GM12865 (cell line): ENCODE measurements around the gene KIFC3.

Experiments used
- DNase-seq: peaks from one replicate; pipeline ENCODE4 v3.0.0; 2010; ENCODE audit warnings: low read depth
- H3K4me3 ChIP-seq: 2 replicates; pipeline ENCODE4 v1.5.1; 2011; ENCODE audit warnings: mild to moderate bottlenecking, low read depth, low read length, control low read depth
- CTCF ChIP-seq: IDR thresholded peaks from 2 replicates; pipeline ENCODE4 v1.5.1; 2011; ENCODE audit warnings: low read length, control low read depth, low read depth, inconsistent platforms; ENCODE audit not compliant: insufficient read depth; ENCODE audit errors: missing control alignments

Gene KIFC3

DNA sequence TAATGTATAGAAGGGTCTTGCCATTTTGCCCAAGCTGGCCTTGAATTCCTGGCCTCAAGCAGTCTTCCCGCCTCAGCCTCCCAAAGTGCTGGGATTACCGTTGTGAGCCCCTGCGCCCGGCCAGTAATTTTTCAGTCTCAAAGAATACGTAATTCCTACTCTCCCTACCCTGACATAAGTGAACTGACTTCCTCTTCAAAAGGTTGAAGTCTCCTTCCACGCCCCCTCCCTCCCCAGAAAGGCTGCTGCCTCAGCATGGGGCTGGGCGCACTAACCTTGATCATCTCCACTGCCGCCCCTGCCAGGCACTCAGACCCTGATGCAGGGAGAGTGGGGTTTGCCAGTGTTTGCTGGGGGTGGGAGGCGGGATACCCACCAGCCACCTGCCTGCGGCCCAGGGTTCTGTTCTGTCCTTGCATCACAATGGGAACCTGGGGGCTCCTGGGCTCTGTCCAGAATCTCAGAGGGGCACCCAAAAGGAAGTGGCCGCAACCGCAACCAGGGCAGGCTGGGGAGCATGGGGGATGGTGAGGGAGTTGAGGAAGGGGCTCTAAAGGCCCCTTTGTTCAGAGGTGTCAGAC, 27.5 kb downstream of the KIFC3 start:
- no peak for DNase-seq
- TF ChIP-seq CTCF = no peak
- H3K4me3 ChIP-seq = no peak overlapping the region

- H3K4me3 ChIP-seq = no peak overlapping the region
- no peak for TF ChIP-seq CTCF
- no peak for DNase-seq
Observed at GRCh38 chr16:57773655-57774295, 28.5 kb downstream of the KIFC3 start.

DNA sequence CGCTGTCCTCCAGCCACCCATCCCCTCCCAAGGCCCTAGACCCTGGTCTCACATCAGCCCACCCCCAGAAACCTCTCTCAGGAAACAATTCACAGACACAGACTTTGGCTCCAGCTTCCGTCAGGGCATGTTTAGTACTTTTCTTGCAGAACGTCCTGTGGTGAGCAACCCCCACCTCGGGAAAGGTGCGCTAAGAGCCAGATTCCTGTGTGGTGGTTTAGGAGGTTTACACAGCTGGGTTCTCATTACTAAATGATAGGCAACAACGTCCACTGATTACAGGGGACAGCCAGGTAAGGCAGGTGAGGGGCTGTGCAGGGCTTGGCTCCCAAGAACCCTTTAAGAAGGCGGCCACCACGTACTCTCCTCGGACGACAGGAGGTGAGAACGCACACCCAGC, 29.3 kb downstream of the KIFC3 start:
- no peak overlapping the region for H3K4me3 ChIP-seq
- DNase-seq = no peak
- no peak for TF ChIP-seq CTCF

DNA sequence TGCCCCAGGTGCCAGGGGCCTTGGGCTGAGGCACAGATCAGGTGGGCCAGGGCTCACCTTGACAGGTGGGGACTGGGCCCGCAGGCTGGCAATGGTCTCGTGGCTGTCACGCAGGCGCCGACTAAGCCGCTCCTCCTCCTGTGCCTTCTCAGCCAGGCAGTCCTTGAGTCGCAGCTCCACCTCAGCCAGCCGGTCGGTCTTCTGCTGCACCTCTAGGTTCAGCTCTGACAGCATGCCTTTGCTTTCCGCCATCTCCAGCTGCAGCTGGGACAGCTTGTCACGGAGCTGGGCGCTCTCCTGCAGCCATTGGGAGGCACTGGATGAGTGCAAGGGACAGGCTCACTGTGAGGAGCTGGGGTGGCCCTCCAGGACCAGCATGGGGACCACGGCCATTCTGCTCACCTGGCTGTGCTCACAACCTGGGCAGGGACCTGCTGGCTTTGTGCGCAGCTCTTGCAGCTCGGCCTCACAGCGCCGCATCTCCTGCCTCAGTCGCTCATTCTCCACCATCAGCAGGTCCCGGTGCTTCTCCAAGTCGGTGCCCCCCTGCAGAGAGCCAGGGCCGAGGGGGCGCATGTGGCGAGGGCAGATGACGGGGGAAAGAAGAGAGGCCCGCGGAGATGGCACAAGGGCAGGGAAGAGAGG, 31.0 kb downstream of the KIFC3 start:
- no peak for TF ChIP-seq CTCF
- no peak for DNase-seq
- H3K4me3 ChIP-seq = no peak overlapping the region

DNA sequence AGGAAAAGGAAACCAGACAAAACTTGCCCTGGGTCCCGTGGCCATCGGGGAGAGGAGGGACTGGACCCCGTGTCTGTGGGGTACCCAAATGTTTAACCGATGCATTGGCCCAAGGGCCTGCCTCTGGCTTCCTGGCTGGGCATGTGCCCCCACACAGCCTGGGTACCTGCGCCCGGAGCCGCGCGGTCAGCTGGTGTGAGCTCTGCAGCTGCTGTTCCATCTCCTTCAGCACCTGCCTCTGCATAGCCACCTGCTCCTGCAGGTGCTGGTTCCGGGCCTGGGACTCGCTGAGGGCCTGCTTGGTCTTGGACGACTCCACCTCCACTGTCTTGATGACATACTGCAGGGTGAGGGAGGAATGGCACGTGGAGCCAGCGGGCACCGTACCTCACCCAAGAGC, 31.9 kb downstream of the KIFC3 start:
- no peak for DNase-seq
- H3K4me3 ChIP-seq = no peak overlapping the region

GRCh38 chr16:57769541-57770145, 32.6 kb downstream of the KIFC3 start:
- TF ChIP-seq CTCF = no peak
- DNase-seq = no peak
- no peak overlapping the region for H3K4me3 ChIP-seq

More for the DNA sequence above, 31.9 kb downstream of the KIFC3 start:
- no peak for TF ChIP-seq CTCF
